BE2C (cell line): Measurements from ENCODE around the gene IFNA13.

Experiments
- DNase-seq: peaks from one replicate; pipeline ENCODE4 v3.0.0-alpha.2; 2020
- H3K27me3 ChIP-seq: fragments of 250-450 bp; sonication (Bioruptor Pico); 2 replicates; pipeline ENCODE4 v1.5.1; 2020; ENCODE audit warnings: mild to moderate bottlenecking
- H3K36me3 ChIP-seq: fragments of 250-450 bp; sonication (Bioruptor Pico); 2 replicates; pipeline ENCODE4 v1.5.1; 2020; ENCODE audit warnings: mild to moderate bottlenecking
- H3K4me1 ChIP-seq: fragments of 250-450 bp; sonication (Bioruptor Pico); 2 replicates; pipeline ENCODE4 v1.5.1; 2020
- H3K4me3 ChIP-seq: 2 replicates; pipeline ENCODE4 v1.5.1; 2011; ENCODE audit warnings: low read depth, low read length
- H3K9me3 ChIP-seq: fragments of 250-450 bp; sonication (Bioruptor Pico); 2 replicates; pipeline ENCODE4 v1.5.1; 2020
- TF ChIP-seq, protein P1 (sequence below): IDR thresholded peaks from 2 replicates; pipeline ENCODE4 v1.5.1; 2012; ENCODE audit warnings: mild to moderate bottlenecking, low read depth, low read length

IFNA13 gene

DNA sequence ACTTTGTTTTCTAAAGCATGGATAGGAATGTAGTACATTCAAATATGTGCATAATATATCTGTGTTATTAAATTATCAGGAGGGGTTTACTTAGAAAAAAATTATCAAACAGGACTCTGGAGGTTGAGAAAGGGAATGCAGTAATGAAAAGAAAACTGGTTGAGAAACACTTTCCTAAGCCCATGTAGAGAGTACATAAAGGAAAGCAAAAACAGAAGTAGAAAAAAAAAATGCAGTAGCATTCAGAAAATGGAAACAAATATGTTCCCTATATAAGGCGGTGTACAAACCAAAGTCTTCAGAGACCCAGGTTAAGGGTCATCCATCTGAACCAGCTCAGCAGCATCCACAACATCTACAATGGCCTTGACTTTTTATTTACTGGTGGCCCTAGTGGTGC is 41.0 kb upstream of the IFNA13 start, which contains the start of gene IFNA8:
Gene IFNA8, plus strand, starts transcription at position 301 of the 400 bp plus-strand sequence. Its CDS starts 60 bp downstream, at position 361.
- no peak for DNase-seq
- TF ChIP-seq, protein P1, sequence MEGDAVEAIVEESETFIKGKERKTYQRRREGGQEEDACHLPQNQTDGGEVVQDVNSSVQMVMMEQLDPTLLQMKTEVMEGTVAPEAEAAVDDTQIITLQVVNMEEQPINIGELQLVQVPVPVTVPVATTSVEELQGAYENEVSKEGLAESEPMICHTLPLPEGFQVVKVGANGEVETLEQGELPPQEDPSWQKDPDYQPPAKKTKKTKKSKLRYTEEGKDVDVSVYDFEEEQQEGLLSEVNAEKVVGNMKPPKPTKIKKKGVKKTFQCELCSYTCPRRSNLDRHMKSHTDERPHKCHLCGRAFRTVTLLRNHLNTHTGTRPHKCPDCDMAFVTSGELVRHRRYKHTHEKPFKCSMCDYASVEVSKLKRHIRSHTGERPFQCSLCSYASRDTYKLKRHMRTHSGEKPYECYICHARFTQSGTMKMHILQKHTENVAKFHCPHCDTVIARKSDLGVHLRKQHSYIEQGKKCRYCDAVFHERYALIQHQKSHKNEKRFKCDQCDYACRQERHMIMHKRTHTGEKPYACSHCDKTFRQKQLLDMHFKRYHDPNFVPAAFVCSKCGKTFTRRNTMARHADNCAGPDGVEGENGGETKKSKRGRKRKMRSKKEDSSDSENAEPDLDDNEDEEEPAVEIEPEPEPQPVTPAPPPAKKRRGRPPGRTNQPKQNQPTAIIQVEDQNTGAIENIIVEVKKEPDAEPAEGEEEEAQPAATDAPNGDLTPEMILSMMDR = no peak
- peaks cover 8% of the 10 kb centered on the region for H3K27me3 ChIP-seq
- no peaks in the 10 kb centered on the region for H3K4me1 ChIP-seq
- H3K4me3 ChIP-seq = no peak within 1 kb of the TSS
- H3K9me3 ChIP-seq = no peaks in the 10 kb centered on the region
- no peaks in the 10 kb centered on the region for H3K36me3 ChIP-seq

DNA sequence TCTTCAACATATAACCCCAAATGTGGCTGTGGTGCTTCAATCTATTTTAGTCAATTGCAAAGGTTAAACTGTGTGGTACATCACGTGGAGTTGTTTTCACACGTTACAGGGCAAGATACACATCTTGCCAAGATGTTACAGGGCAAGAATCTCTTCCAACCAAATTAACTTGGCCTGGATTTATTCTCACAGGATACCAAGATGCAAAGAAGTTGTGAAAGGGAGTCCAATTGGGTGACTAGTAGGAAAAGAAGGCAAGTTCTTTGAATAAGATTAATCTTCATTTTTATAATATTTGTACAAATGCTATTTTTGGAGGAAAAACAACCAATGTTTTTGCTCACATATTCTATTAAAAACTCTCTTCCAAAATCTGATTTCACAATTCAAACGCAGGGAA is 36.3 kb upstream of the IFNA13 start:
- Histone ChIP-seq H3K27me3 (peaks cover 34% of the 10 kb centered on the region), H3K4me3 (no peak overlapping the region), H3K4me1 (no peaks in the 10 kb centered on the region; the same call in 1 of the 2 replicates), H3K9me3 (no peaks in the 10 kb centered on the region), H3K36me3 (no peaks in the 10 kb centered on the region)
- TF ChIP-seq, protein P1 = no peak
- no peak for DNase-seq

GRCh38 chr9:21402386-21403251 is 34.8 kb upstream of the IFNA13 start:
- TF ChIP-seq, protein P1 = no peak
- Histone ChIP-seq H3K9me3 (no peaks in the 10 kb centered on the region), H3K4me1 (no peaks in the 10 kb centered on the region; the same call in 1 of the 2 replicates), H3K36me3 (no peaks in the 10 kb centered on the region), H3K4me3 (no peak overlapping the region), H3K27me3 (peaks cover 49% of the 10 kb centered on the region)
- no peak for DNase-seq

GRCh38 chr9:21399956-21400355 is 32.1 kb upstream of the IFNA13 start:
- TF ChIP-seq, protein P1 = no peak
- Histone ChIP-seq H3K36me3 (no peaks in the 10 kb centered on the region), H3K9me3 (no peaks in the 10 kb centered on the region), H3K4me1 (no peaks in the 10 kb centered on the region; the same call in 1 of the 2 replicates), H3K4me3 (no peak overlapping the region), H3K27me3 (peaks cover 70% of the 10 kb centered on the region)
- no peak for DNase-seq

GRCh38 chr9:21398955-21399489 is 31.2 kb upstream of the IFNA13 start:
- H3K4me1 ChIP-seq = no peaks in the 10 kb centered on the region; the same call in 1 of the 2 replicates
- TF ChIP-seq, protein P1 = no peak
- no peaks in the 10 kb centered on the region for H3K9me3 ChIP-seq
- H3K27me3 ChIP-seq = peaks cover 72% of the 10 kb centered on the region
- no peak for DNase-seq
- no peak overlapping the region for H3K4me3 ChIP-seq
- H3K36me3 ChIP-seq = no peaks in the 10 kb centered on the region
